ENCODE measurements around the gene SLX4IP.
A peak's percentile ranks its signal among the peaks of the same experiment; 100 is the strongest.

DNA sequence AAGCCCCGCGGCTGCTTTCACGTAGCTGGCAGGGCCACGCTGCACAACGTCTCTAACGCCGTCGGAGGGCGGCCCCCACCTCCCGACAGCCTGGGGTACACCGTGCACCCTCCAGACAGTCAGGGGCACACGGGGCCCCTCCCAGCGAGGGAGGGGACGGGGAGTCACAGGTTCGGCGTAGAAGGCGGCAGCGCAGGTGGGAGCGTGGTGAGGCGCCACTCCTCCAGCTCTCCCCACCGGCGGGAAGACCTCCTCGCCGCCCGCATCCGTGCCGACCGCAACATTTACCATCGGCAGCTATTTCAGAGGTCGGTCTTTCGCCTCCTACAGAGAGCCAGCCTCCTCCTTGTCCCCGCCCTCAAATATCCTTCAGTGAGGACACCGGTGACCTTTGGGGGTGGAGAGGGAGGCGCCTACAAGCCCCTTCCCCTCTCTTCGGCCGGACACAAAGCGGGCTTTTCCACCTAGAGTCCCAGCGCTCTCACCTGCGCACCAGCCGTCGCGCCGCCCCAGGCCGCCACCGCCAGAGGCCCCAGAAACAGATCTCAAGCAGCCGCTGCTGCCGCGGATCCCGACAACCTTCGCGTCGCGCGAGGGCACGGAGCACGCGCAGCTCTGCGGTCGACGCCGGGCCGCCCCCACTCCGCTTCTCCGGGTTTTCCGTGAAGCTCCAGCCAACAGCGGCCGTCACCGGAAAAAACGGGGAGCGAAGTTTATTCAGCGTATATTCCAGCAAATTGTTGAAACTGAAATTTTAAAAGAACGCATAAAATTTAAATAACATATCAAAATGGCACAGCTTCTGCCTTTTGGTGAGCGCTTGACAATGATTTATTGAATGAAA is 1.3 kb upstream of the SLX4IP start, which contains the start of gene MKKS:
- TF ChIP-seq POLR2A (IDR thresholded peaks at IDR 0.05), result peak in 1 of 3 donors; percentile 41
- TF ChIP-seq, protein P1, sequence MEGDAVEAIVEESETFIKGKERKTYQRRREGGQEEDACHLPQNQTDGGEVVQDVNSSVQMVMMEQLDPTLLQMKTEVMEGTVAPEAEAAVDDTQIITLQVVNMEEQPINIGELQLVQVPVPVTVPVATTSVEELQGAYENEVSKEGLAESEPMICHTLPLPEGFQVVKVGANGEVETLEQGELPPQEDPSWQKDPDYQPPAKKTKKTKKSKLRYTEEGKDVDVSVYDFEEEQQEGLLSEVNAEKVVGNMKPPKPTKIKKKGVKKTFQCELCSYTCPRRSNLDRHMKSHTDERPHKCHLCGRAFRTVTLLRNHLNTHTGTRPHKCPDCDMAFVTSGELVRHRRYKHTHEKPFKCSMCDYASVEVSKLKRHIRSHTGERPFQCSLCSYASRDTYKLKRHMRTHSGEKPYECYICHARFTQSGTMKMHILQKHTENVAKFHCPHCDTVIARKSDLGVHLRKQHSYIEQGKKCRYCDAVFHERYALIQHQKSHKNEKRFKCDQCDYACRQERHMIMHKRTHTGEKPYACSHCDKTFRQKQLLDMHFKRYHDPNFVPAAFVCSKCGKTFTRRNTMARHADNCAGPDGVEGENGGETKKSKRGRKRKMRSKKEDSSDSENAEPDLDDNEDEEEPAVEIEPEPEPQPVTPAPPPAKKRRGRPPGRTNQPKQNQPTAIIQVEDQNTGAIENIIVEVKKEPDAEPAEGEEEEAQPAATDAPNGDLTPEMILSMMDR (IDR thresholded peaks at IDR 0.05 in 8 of 11, conservative IDR thresholded peaks at IDR 0.05 in 3 of 11), result peak in 3 of 11 experiments; percentile 9 to 13 (median 9)
- peak in 2 of 3 donors; percentile 91 to 93 for TF ChIP-seq POLR2AphosphoS5 (IDR thresholded peaks at IDR 0.05)
